HG03045 (cell line): ENCODE results near the gene CFAP46.
"Not testable (repeated sequence)": the region's sequence is repeated elsewhere in the genome, so short reads cannot be mapped to it uniquely, and the experiment has no call there.

ENCODE experiments used
- ATAC-seq: cut with Tn5 transposase; IDR thresholded peaks from one replicate; pipeline ENCODE4 v1.9.1; 2021; ENCODE audit warnings: mild to moderate bottlenecking, moderate library complexity; ENCODE audit not compliant: unreplicated experiment

The CFAP46 gene

DNA sequence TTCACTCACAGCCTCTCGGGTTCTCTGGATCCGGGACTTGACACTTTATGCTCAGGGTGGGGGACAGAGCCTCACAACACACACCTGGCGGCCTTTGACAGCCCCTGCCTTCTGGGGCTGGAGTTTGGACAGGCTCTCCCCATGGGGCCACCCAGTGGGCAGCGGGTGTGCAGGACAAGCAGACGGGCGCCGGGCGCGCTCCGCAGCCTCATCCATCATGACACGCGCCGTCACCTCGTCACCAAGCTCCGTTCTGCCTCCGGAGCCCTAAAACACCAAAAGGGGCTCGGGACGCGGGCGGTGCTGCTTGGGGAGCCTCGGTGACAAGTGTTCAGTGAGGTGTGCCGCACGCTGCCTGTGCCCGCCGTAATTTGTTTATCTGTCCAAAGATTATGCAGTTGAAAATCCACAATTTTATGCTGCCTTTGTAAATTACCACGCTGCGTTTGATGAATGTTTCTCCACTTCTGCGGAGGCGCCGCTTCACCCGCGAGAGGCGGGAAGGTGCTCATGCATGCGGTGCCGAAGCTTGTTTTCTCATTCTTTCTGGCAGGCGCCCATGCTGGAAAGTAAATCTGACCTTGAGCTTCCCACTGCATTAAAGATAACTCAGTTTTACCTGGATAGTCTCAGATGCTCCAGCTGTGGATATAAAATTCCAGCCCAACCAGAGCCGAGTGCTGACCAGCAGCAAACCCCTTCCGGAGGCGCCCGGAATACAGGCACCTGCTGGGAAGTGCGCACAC, 162.6 kb downstream of the CFAP46 start:
- no peak for ATAC-seq

- ATAC-seq = no peak
These were observed 164.9 kb downstream of the CFAP46 start for GRCh38 chr10:132777441-132777840.

- no peak for ATAC-seq
These were observed 165.5 kb downstream of the CFAP46 start for GRCh38 chr10:132776821-132777220.

- no peak for ATAC-seq
These were observed 166.2 kb downstream of the CFAP46 start for GRCh38 chr10:132776186-132776585.

GRCh38 chr10:132774902-132775863, 167.2 kb downstream of the CFAP46 start:
- no peak for ATAC-seq

DNA sequence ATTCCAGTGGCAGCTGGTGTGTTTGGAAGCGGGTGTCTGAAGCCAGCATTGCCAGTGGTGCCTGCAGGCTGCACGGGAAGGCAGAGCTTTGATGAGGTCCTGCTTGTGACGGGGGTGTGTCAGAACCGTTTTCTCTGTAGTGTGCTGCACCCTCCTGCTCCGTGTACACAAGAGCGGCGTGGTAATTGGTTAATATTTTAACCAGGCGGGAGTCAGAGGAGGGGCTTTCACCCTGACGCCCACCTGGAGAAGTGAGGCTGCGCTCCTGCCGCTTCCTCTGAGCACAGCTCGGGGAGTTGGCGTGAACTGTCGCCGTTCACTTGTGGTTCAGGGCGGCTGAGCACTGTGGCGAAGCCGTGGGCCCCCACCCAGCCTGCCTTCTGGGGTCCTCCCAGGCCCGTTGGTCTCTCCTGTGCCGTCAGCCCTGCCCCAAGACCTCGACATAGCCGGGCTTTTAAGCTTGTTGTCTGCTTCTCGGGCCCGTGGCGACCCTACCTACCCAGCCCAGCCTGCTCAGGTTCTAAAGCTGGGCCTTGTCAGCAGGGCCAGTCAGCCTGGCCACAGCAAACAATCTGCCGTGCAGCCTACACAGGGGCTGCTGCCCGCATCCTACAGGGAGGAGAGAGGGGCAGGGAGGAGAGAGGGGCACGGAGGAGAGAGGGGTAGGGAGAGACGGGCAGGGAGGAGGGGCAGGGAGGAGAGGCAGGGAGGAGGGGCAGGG, 168.0 kb downstream of the CFAP46 start:
- ATAC-seq = no peak

DNA sequence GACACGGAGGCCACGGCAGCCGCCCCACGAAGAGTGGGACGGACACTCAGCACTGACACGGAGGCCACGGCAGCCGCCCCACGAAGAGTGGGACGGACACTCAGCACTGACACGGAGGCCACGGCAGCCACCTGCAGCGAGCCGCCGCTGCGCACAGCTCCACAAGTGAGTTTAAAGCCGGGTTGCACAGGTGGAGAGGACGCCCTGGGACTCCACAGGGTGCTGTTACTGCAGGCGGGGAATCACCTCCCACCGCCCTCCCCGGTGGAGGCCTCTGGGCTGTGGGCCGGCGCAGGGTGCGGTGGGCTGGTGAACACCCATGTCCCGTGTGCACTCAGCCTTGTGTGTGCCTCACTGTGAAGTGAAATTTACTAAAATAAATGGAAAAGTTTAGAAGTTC, 169.6 kb downstream of the CFAP46 start:
- not testable (repeated sequence) for ATAC-seq

- no peak for ATAC-seq
These were observed 172.0 kb downstream of the CFAP46 start for GRCh38 chr10:132770061-132771021.

DNA sequence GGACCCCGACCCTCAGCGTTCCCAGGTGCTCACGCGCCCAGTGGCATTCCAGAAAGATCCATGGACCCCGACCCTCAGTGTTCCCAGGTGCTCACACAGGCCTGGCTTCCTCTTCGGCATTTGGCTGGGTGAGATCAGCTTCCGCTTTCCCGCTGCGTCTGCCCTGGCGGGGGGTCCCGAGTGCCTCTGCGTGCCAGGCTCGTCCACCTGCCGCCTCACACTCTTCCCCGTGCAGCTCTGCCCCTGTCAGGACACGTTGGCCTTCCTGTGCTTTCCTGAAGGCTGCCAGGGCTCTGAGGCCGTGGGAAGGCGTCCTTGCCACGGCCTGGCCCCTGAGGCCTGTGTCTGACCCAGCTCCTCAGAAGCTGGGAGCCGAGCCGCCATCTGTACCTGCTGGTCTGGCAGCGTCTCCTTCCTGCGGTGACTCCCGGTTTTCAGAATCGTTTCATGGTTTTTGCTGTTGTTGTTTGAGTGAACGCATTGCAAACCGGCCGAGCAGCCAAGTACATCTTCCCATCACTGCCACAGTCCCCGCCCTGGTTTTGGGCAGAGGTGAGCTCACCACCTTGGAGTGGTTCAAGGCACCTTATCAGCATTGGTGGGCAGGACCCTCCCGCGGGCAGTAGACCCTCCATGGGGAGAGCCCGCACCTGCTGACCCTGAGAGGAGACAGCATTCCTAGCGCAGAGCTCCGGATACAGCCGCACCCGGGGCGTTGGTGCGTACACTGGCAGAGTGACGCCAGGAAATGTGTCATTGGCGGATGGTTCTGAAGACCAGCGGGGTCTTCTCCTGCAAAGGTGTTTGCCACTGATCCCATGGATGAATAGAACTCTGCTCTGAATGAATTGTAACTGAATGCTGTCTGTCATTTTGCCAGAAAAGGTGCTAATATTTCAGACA, 173.8 kb downstream of the CFAP46 start:
- no peak for ATAC-seq

DNA sequence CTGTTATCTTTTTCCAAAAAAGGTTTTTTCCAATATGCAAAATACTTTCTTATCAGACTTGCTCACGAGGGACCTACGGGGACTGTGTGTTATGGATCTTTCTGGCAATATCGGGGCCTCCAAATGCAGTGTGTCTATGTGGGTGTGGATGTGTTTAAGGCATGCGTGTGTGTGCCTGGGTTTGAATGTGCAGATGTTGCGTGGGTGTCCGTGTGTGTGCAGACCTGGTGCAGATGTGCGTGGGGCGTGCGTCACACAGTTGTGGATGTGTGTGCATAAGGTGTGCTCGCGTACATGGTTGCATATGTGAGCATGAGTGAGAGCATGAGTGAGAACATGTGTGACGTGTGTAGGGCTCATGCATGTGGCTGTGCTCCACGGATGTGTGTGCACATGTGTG, 176.1 kb downstream of the CFAP46 start:
- no peak for ATAC-seq

- ATAC-seq = no peak
These were observed 176.9 kb downstream of the CFAP46 start for GRCh38 chr10:132765435-132765834.

GRCh38 chr10:132764108-132764507, 178.3 kb downstream of the CFAP46 start:
- no peak for ATAC-seq

- ATAC-seq = no peak
These were observed 178.8 kb downstream of the CFAP46 start for GRCh38 chr10:132763545-132763944.

GRCh38 chr10:132762267-132762666, 180.1 kb downstream of the CFAP46 start:
- ATAC-seq = no peak

DNA sequence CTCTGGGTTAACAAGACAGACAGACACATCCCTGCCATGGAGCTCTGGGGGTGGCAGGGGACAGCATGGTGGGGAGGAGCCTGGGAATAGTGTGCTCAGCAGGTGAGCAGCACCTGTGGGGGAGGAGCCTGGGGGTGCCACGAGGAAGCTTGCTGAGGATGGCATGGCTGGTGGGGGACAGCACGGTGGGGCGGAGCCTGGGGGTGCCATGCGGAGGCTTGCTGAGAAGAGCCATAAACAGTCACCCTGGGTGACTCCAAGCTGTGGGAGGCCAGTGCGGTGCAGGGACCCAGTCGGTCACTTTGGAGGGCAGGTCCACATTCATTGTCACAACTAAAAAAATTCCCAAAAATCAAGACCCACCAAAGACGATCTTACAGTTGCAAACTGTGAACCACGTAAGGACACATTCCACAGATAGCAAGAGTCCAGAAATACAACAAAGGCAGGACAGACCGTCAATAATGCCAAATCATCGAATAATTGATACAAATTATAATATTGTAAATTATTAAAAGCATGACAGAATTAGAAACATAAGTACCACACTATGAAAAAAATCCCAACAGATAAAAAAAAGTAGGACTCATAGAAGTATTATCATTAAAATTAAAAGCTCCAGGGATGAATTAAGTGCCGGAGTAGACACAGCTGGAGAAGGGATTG, 180.8 kb downstream of the CFAP46 start:
- ATAC-seq = no peak

DNA sequence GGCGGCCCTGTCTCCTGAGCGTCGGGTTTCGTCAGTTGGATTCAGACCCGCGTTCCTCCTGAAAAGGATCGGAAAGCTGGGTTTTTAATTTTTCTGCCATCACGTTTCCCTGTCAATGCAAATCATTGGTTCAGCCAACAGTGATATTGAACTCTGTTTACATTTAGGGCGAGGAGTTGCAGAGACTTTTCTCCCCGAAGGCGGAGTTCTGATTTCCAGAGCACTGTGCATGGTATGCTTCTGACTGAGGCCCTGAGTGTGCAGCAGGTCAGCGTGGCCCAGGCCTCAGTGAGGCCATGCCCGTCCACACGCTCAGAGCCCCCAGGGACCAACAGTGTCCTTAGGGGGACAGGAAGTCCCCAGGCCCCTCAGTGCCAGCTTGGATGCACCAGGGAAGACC, 183.5 kb downstream of the CFAP46 start:
- ATAC-seq = no peak
